22Rv1 (cell line): ENCODE measurements around the gene FIZ1.

Experiments
- H3K27ac ChIP-seq: fragments of 450-650 bp; 2 replicates; pipeline ENCODE4 v1.5.1; 2017
- CTCF ChIP-seq: fragments of 450-650 bp; IDR thresholded peaks from 2 replicates; pipeline ENCODE4 v1.5.1; 2017; ENCODE audit warnings: mild to moderate bottlenecking
- ZFX ChIP-seq: fragments of 450-650 bp; IDR thresholded peaks from 2 replicates; pipeline ENCODE4 v1.6.1; 2017; ENCODE audit warnings: antibody characterized with exemption, borderline replicate concordance

Gene FIZ1

GRCh38 chr19:55546822-55547614 is 52.3 kb downstream of the FIZ1 start:
- TF ChIP-seq CTCF (no peak), ZFX (no peak)
- H3K27ac ChIP-seq = no peak overlapping the region

GRCh38 chr19:55546011-55546410 is 53.3 kb downstream of the FIZ1 start:
- TF ChIP-seq ZFX (no peak), CTCF (no peak)
- no peak overlapping the region for H3K27ac ChIP-seq

GRCh38 chr19:55545443-55545842 is 53.9 kb downstream of the FIZ1 start, which contains the start of gene SBK3:
SBK3 (minus strand) TSS chr19:55545543; CDS start chr19:55545543, 0 bp downstream.
- H3K27ac ChIP-seq = no peak within 1 kb of the TSS
- no peak for TF ChIP-seq ZFX

- TF ChIP-seq ZFX (no peak), CTCF (no peak)
- H3K27ac ChIP-seq = no peak overlapping the region
Observed at GRCh38 chr19:55544776-55545439, 54.4 kb downstream of the FIZ1 start.

GRCh38 chr19:55544014-55544413 is 55.3 kb downstream of the FIZ1 start:
- no peak overlapping the region for H3K27ac ChIP-seq
- TF ChIP-seq CTCF (no peak), ZFX (no peak)

GRCh38 chr19:55543567-55543966 is 55.8 kb downstream of the FIZ1 start:
- no peak overlapping the region for H3K27ac ChIP-seq
- no peak for TF ChIP-seq CTCF
- no peak for TF ChIP-seq ZFX

GRCh38 chr19:55542292-55542855 is 56.9 kb downstream of the FIZ1 start:
- H3K27ac ChIP-seq = no peak overlapping the region
- TF ChIP-seq CTCF (no peak), ZFX (no peak)
